ENCODE measurements around the gene GABRR1. TPM values are rescaled to one million over a fixed set of nuclear protein-coding genes. Genes with fewer than 3 reads are reported as not detected.

The GABRR1 gene
- total RNA-seq, 1 experiment from 2014 or later: 0.33 TPM

- H3K14ac ChIP-seq (ENCODE audit: insufficient read depth, low read length): no peak overlapping the region
- no peak for TF ChIP-seq CTCF (conservative IDR thresholded peaks at IDR 0.05)
- no peaks in the 10 kb centered on the region for H4K20me1 ChIP-seq (ENCODE audit: control insufficient read depth, insufficient read depth, insufficient read length)
- H4K5ac ChIP-seq (ENCODE audit: insufficient read length, low read depth, low read length): no peak overlapping the region
- no peak overlapping the region for H2BK5ac ChIP-seq (ENCODE audit: insufficient read length, low read length)
- no peak overlapping the region for H2BK120ac ChIP-seq (ENCODE audit: low read depth, low read length, poor library complexity, severe bottlenecking)
- H3K9me3 ChIP-seq (ENCODE audit: control insufficient read depth, low read depth, low read length): no peaks in the 10 kb centered on the region
- H3K4me3 Mint-ChIP-seq: no peak overlapping the region
- no peak overlapping the region for H3K9ac ChIP-seq (ENCODE audit: extremely low read depth, insufficient read length, low read length)
- H3K27ac ChIP-seq (ENCODE audit: insufficient read length, low read depth, low read length): no peak overlapping the region
- peaks cover 3% of the 10 kb centered on the region; the same call in 1 of the 2 replicates for H3K27me3 Mint-ChIP-seq (ENCODE audit: low read depth)
- no peak overlapping the region for H2AK5ac ChIP-seq (ENCODE audit: insufficient read length, low read length)
- no peaks in the 10 kb centered on the region for H3K27me3 ChIP-seq (ENCODE audit: insufficient read depth, low read length)
- no peak overlapping the region for H3K56ac ChIP-seq (ENCODE audit: insufficient read length, low read depth, low read length)
- no peak overlapping the region for H4K8ac ChIP-seq (replicated peaks; ENCODE audit: insufficient read length, low read depth, low read length)
- no peak overlapping the region for H4K91ac ChIP-seq (ENCODE audit: insufficient read length, low read depth, low read length)
- H3K23ac ChIP-seq (ENCODE audit: insufficient read length, low read depth, low read length): no peak overlapping the region
- H3K27ac Mint-ChIP-seq: no peak overlapping the region
- H2AFZ ChIP-seq (ENCODE audit: low read length): no peak overlapping the region
- DNase-seq: no peak
- peaks cover 5 to 12% (median 8%) of the 10 kb centered on the region in 3 experiments; a peak in 5 of 7 replicates for H3K36me3 Mint-ChIP-seq (ENCODE audit: insufficient read depth in 1 of 3, low read depth in 3 of 3)
- H3K79me1 ChIP-seq (ENCODE audit: insufficient read depth, low read depth, low read length, poor library complexity, severe bottlenecking): no peaks in the 10 kb centered on the region
- no peak overlapping the region for H3K18ac ChIP-seq (ENCODE audit: insufficient read length, low read depth, low read length)
- H2BK15ac ChIP-seq (ENCODE audit: low read depth, low read length): no peak overlapping the region
- no peak overlapping the region for H2BK12ac ChIP-seq (ENCODE audit: insufficient read length, low read depth, low read length)
- H3K9me3 Mint-ChIP-seq: peaks cover 13 to 14% of the 10 kb centered on the region in 2 experiments; a peak in 4 of 5 replicates
- H3K4me1 ChIP-seq (ENCODE audit: insufficient read depth, low read length): peaks cover 3% of the 10 kb centered on the region; the same call in 1 of the 2 replicates
- no peaks in the 10 kb centered on the region for H3K79me2 ChIP-seq (ENCODE audit: insufficient read depth, low read length)
- peaks cover under 1 to 2% of the 10 kb centered on the region in 2 experiments for H3K4me1 Mint-ChIP-seq
- no CpG with 5 or more reads among the region's 4 CpGs for WGBS (ENCODE audit: extremely low coverage, insufficient read length, low lambda C conversion rate)
- H3K4me2 ChIP-seq (ENCODE audit: insufficient read depth, insufficient read length, low read length): no peak overlapping the region
- no peak overlapping the region for H3T11ph ChIP-seq (ENCODE audit: low read length)
- H3K23me2 ChIP-seq (ENCODE audit: insufficient read length, low read depth, low read length, poor library complexity, severe bottlenecking): no peaks in the 10 kb centered on the region
- no peak overlapping the region for H2BK20ac ChIP-seq (ENCODE audit: low read depth, low read length, poor library complexity, severe bottlenecking)
- no peak overlapping the region for H3K4ac ChIP-seq (ENCODE audit: low read depth, low read length)
These were observed 5.5 kb upstream of the GABRR1 start for GRCh38 chr6:89222712-89223039.
